ENCODE measurements around the gene PHGDH. TPM values are rescaled to one million over a fixed set of nuclear protein-coding genes. Genes with fewer than 3 reads are reported as not detected.
A peak's percentile ranks its signal among the peaks of the same experiment; 100 is the strongest.

The PHGDH gene
- total and polyA plus RNA-seq, 2 donors (not counting 1 experiment from before 2014, with no cell fraction given), result 1.2 to 3.9 TPM

GRCh38 chr1:119713039-119713748 is 1.5 kb downstream of the PHGDH start:
- no peak for DNase-seq
- Histone ChIP-seq H3K27ac (ENCODE audit: low read length in 2 of 2) (no peak overlapping the region), H3K9me3 (ENCODE audit: control extremely low read depth in 1 of 3, control insufficient read depth in 2 of 3, insufficient read depth in 1 of 3, low read length in 2 of 3) (no peaks in the 10 kb centered on the region), H3K36me3 (replicated peaks in 1 of 2; ENCODE audit: control extremely low read depth in 1 of 2, control insufficient read depth in 1 of 2, extremely low read depth in 1 of 2, insufficient read depth in 2 of 2, low read length in 1 of 2) (no peaks in the 10 kb centered on the region), H3K4me2 (replicated peaks; ENCODE audit: low read depth, low read length, poor library complexity, severe bottlenecking) (peak overlapping the region; percentile 70), H2AFZ (ENCODE audit: insufficient read depth, low read depth, low read length, poor library complexity, severe bottlenecking) (peak overlapping the region; percentile 80), H3K27me3 (replicated peaks in 1 of 4; ENCODE audit: control extremely low read depth in 1 of 4, control insufficient read depth in 3 of 4, insufficient read depth in 4 of 4, low read length in 3 of 4) (peaks cover 0 to 14% (median 7%) of the 10 kb centered on the region in 4 experiments), H3K4me1 (ENCODE audit: control insufficient read depth in 2 of 2, insufficient read depth in 2 of 2, low read length in 2 of 2) (peaks cover 11 to 12% of the 10 kb centered on the region in 2 donors), H3K79me2 (ENCODE audit: control insufficient read depth, insufficient read depth, low read length) (no peaks in the 10 kb centered on the region), H3K4me3 (ENCODE audit: control extremely low read depth in 1 of 5, extremely low read depth in 1 of 5, insufficient read depth in 1 of 5, low read depth in 2 of 5, low read length in 4 of 5) (no peak overlapping the region), H3K9ac (ENCODE audit: low read length) (no peak overlapping the region), H4K20me1 (ENCODE audit: control insufficient read depth, insufficient read depth, low read length, poor library complexity, severe bottlenecking) (no peaks in the 10 kb centered on the region)
- Mint-ChIP-seq H3K27me3 (peaks cover 26% of the 10 kb centered on the region), H3K27ac (no peak overlapping the region), H3K9me3 (ENCODE audit: insufficient read depth) (no peaks in the 10 kb centered on the region), H3K4me1 (peaks cover 18% of the 10 kb centered on the region), H3K4me3 (peak overlapping the region; percentile 84)
- ATAC-seq (ENCODE audit: low read depth), result no peak
- WGBS (ENCODE audit: insufficient coverage), result 84% methylated on average over 14 of the region's 17 CpGs
- TF ChIP-seq CTCF (IDR thresholded peaks at IDR 0.05) (no peak), EZH2 (IDR thresholded peaks at IDR 0.05; ENCODE audit: borderline replicate concordance, insufficient read depth, low read depth, low read length, poor library complexity, severe bottlenecking) (no peak)
- CTCF ChIA-PET, result no interaction called here
- POLR2A ChIA-PET, result no interaction called here
- intact Hi-C loops (cut with micrococcal nuclease), result no loop called here

- peaks cover 11 to 12% of the 10 kb centered on the region in 2 donors for H3K4me1 ChIP-seq (ENCODE audit: control insufficient read depth in 2 of 2, insufficient read depth in 2 of 2, low read length in 2 of 2)
- no peak for DNase-seq
- no peaks in the 10 kb centered on the region for H4K20me1 ChIP-seq (ENCODE audit: control insufficient read depth, insufficient read depth, low read length, poor library complexity, severe bottlenecking)
- intact Hi-C loops (cut with micrococcal nuclease), result no loop called here
- no peak overlapping the region for H2AFZ ChIP-seq (ENCODE audit: insufficient read depth, low read depth, low read length, poor library complexity, severe bottlenecking)
- WGBS (ENCODE audit: insufficient coverage), result 100% methylated on average over 1 of the region's 6 CpGs
- H3K27ac Mint-ChIP-seq, result no peak overlapping the region
- no peak overlapping the region for H3K9ac ChIP-seq (ENCODE audit: low read length)
- H3K4me2 ChIP-seq (replicated peaks; ENCODE audit: low read depth, low read length, poor library complexity, severe bottlenecking), result no peak overlapping the region
- H3K9me3 Mint-ChIP-seq (ENCODE audit: insufficient read depth), result no peaks in the 10 kb centered on the region
- H3K79me2 ChIP-seq (ENCODE audit: control insufficient read depth, insufficient read depth, low read length), result no peaks in the 10 kb centered on the region
- ATAC-seq (ENCODE audit: low read depth), result no peak
- H3K27me3 Mint-ChIP-seq, result peaks cover 26% of the 10 kb centered on the region
- peaks cover 0 to 14% (median 5%) of the 10 kb centered on the region in 4 experiments for H3K27me3 ChIP-seq (replicated peaks in 1 of 4; ENCODE audit: control extremely low read depth in 1 of 4, control insufficient read depth in 3 of 4, insufficient read depth in 4 of 4, low read length in 3 of 4)
- H3K4me3 Mint-ChIP-seq, result peak overlapping the region; percentile 84
- TF ChIP-seq CTCF (IDR thresholded peaks at IDR 0.05) (no peak), EZH2 (IDR thresholded peaks at IDR 0.05; ENCODE audit: borderline replicate concordance, insufficient read depth, low read depth, low read length, poor library complexity, severe bottlenecking) (no peak)
- POLR2A ChIA-PET, result no interaction called here
- CTCF ChIA-PET, result no interaction called here
- no peak overlapping the region for H3K27ac ChIP-seq (ENCODE audit: low read length in 2 of 2)
- no peaks in the 10 kb centered on the region for H3K36me3 ChIP-seq (replicated peaks in 1 of 2; ENCODE audit: control extremely low read depth in 1 of 2, control insufficient read depth in 1 of 2, extremely low read depth in 1 of 2, insufficient read depth in 2 of 2, low read length in 1 of 2)
- peaks cover 18% of the 10 kb centered on the region for H3K4me1 Mint-ChIP-seq
- H3K4me3 ChIP-seq (ENCODE audit: control extremely low read depth in 1 of 5, extremely low read depth in 1 of 5, insufficient read depth in 1 of 5, low read depth in 2 of 5, low read length in 4 of 5), result no peak overlapping the region
- no peaks in the 10 kb centered on the region for H3K9me3 ChIP-seq (ENCODE audit: control extremely low read depth in 1 of 3, control insufficient read depth in 2 of 3, insufficient read depth in 1 of 3, low read length in 2 of 3)
These were observed 2.2 kb downstream of the PHGDH start for GRCh38 chr1:119713749-119714456.
